ENCODE measurements around the gene ZNF474.
A peak's percentile ranks its signal among the peaks of the same experiment; 100 is the strongest.
"Not testable (repeated sequence)": the region's sequence is repeated elsewhere in the genome, so short reads cannot be mapped to it uniquely, and the experiment has no call there.

ZNF474 gene

DNA sequence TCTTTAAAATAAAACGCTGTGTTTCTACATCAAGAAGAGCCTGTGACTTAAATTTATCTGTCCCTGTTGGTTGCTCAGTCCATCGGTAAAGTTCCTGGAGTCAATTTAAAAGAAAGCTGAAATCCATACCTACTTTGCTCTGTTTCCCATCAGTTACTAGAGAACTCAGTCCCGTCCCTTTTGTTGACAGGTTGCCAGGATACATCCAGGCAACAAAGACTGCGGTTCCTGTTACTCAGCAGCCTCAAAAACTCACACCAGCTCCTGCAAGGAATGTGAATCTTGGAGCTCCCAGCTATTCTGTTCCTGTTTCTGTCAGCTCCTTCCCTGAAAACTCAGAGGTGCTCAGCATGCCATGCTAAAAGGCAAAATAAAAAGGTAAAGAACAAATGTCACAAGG is at the start of gene ZNF474:
ZNF474 (plus strand) TSS at position 241 of the 400 bp plus-strand sequence. CDS start 22,445 bp downstream, outside the sequence.
- no peak for FAIRE-seq

DNA sequence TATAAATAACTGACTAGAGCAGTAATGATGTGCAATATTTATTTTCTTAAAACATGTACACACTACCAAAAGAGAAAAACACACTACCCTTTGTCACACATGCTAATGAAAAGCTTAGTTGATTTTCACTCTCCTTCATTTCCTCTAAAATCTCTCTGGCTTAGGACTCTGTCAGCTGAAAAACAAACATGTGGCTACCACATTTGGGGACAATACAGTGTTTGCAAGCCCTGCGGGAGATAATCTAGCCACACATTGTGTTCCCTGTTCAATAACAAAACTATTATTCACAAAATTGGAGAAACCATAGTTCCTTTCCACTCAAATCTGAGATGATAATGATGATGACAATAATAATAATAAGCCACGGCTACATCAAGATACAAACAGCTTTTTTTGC is 47.8 kb upstream of the ZNF474 start:
- FAIRE-seq = no peak

DNA sequence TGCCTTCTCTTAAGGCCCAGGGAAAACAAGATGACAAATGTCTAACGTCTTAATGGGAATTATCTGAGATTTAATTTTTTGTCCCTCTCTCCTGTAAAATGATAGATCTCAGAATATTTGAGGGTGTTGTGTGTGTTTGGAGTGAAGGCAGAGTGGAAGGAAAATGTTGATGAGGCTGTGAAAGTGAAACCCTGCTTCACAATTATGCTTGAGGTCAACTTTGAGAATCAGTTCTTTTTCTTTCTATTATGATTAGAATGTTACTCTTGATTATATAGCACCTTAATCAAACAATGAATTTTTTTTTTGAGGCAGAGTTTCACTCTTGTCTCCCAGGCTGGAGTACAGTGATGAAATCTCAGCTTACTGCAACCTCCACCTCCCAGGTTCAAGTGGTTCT is 45.8 kb upstream of the ZNF474 start:
- FAIRE-seq = no peak

DNA sequence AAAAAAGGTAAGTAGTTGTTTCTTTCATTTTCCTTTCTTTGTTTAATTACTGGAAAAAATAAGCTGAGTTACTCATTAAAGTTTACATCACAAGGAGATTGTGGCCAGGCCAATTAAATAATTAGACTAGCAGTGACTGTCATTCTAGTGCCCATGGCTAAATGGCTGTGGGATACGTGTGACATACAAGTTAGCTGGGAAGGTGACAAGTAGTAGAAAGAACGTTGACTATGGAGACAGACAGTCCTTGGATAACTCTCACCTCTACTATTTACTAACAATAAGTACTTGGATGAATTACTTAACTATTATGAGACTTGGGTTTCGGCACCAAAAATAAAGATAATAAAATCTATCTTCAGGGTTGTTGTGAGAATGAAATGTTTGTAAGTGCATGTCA is 44.3 kb upstream of the ZNF474 start:
- FAIRE-seq = no peak

DNA sequence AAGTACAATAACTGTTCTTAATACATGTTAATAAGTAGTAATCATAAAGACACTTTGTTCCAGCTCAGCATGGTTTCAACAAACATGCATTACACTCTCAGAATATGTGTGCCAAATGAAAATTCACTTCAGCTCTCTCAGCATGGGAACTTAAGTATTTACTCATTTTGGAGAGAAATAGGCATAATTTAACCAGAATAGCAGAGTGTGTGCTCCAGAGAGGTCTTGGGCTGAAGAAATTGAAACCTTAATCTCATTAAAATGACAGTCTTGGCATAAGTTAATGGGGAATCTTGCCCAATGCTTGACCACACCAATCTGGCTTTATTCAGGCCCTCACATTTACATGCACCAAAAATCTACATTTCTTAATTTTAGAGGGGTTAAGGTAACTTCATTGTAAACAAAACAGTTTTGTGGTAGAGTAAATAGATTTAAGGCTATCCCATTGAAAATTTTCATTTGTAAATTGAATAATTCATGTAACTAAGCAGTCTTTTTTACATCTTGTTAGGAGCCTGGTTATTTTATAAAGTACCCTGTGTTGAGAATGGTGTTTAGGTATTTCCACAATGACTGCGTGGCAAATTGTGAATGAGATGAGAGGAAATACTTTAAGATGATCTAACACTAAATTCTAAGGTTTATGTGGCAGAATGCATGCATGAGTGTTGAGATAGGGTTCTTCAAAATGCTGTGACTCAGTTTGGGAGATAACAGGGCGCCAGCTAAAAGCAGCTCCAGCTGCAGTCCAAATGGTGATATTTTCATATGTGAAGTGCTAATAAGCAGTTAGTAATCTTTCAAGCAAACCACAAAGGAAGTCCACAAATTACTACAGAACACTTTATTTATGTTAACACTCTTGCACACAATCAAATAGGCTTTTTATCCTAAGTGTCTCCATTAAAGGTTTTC is 40.0 kb upstream of the ZNF474 start:
- FAIRE-seq = no peak

DNA sequence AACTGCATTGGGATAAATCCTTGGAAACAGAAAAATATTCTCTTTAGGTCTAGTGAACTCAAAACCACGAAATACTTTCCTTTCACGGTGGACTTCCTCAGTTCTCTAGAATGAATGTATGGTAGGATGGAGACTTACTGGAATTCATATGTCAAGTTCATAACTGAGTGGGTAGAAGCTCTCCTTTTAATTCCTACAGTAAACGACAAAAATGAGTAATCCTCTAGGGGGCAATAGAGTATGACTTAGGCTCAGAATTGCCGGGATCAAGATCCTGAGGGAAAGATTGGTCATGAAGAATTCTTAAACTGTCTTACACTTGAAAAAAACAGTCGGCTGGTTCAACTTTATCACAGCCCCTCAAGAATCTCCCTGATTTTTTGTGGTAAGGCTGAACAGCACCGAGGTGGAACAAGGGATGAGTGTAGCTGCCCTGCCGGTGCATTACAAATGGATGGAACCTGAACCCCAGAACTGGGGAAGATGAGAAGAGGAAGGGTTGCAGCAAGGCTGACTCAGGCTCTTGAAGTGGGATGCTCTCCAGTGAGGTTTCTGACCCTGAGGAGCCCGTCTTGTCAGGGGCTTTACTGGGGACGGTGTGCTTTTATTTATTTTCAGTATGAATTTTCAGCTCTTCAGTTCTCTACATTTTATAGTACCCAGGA is 37.3 kb upstream of the ZNF474 start:
- FAIRE-seq = peak; percentile 33

DNA sequence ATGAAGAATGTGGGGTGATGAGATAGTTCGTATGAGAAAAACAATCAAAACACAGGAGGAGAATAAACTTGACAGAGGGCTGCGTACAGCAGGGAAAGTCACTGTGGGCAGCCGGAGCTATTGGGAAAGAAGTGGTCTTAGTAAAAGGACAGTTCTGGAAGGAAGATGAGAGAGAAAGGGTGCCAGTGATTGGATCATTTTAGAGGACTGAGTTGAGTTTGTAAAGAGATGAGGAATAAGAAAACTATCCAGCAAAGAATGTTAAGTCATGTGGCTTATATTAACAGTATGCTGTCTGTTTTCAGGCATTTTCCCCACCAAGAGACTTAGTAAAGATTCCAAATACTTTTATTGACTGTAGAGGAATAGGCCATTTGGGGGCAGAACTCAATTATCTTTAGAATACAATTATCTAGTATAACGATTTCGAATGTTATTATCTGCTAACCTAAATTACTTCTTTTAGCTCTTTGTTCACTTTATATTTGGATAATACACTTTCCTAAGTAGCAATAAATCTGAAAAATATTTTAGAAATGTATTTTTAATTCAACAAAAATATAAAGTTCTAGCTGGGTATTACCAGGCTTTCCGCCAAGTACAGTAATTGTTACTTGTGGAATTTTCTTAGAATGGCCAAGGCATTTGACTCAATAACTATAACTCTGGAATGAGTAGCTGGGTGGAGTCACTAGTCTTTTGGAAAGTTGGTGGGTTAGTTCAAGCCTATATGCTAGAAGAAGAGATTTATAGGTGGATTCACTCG is 35.7 kb upstream of the ZNF474 start:
- FAIRE-seq = no peak

DNA sequence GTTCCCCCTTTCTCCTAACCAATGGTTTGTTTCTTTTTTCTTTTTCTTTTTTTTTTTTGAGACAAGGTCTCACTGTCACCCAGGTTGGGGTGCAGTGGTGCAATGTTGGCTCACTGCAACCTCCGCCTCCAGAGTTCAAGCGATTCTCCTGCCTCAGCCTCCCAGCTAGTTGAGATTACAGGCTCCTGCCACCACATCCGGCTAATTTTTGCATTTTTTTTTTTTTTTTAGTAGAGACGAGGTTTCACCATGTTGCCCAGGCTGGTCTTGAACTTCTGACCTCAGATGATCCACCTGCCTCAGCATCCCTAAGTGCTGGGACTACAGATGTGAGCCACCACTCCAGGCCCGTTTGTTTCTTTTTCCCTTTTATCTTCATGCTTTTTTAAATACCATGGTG is 35.1 kb upstream of the ZNF474 start:
- not testable (repeated sequence) for FAIRE-seq

DNA sequence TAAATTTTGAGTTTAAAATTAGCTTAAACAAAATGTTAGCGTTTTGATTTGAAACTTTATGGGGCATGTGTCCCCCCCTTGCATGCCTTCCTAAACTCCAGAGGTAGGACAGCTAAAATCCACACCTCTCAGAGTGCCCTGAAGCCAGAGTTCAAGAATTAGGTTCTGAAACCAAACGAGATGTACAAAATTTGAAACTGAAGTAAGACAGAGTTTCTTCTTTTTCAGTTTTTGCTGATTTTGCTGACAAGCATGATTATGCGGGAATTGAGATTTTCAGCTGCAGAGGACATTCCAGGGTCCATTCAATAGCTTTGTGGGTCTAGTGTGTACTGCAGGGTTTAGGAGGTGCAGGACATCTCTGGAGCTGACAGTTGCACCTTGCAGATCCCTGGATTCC is 34.2 kb upstream of the ZNF474 start:
- no peak for FAIRE-seq

DNA sequence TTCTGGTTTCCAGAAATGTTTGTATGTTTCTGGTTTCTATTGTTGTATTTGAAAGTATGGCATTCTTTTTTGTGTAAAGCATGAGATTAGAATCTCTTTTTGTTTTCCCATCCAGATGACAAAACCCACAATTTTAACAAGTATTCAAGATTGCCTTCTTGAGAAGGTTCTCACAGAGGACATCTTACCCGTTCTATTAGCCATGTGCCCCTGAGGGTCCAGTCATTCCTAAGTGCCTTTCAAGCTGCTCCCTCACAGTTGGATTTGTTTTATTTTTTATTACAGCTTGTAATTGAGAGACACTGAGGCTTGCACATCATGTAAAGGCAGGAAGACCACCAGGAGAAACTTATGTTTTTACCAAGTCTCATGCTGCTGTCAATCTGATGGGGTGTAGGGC is 32.0 kb upstream of the ZNF474 start:
- no peak for FAIRE-seq

DNA sequence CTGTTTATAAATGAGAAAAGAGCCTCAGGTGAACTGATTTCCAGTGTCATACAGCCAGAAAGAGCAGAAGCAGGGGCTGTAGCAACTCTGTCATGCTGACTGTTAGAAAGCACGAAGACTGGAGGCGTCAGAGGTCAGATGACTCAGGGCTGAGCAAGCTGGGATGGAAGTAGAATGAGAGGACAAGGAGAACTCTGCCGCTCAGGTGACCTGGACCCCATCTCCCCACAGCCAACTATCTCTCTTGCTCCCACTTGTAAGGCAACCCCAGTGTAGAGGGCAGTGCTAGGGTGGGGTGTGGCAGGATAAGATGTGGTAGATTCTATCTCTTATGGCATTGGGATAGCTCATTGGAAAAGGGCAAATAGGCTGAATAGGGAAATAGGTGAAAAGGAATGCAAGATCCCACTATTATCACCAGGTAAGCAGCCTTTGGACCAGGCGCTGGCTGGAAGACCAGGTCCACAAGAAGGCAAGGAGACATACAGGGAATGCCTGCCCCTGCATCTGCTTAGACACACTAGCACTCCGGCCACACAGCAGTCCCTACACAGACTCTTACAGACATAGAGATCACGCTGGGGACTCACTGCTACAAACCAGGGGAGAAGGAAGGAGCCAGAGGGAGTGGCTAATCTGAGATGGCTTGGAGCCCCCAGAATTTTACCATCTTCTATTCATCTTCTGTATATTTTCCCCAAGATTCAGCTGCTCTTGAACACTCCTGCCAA is 30.1 kb upstream of the ZNF474 start:
- FAIRE-seq = no peak

DNA sequence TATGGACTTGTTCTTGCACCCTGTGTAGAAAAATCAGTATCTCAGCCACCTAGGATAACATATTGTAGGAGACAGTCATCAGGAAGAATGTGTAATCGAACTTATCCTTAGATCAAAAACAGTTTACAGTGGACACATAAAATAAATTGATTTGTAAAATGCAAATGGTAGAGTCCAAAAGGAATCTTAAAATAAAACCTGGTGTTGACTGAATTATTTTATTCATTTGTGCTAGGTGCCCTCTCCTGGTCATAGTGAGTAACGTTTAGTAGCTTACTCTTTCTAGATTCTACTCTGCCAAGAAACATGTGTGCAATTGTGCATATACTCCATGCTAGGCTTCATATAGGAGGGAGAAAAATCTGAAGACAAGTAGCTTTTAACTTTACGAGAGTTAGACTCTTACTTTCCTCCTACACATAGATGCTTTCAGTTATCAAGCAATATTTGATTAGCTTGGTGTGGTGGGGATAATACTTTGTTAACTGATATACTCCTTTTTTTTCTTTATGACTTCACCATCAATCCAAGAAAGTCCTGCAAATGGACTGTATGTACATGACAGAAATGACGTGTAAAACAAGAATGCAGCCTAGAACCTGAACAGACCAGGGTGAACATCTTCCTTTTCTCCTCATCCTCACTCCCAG is 27.6 kb upstream of the ZNF474 start:
- FAIRE-seq = peak; percentile 79

DNA sequence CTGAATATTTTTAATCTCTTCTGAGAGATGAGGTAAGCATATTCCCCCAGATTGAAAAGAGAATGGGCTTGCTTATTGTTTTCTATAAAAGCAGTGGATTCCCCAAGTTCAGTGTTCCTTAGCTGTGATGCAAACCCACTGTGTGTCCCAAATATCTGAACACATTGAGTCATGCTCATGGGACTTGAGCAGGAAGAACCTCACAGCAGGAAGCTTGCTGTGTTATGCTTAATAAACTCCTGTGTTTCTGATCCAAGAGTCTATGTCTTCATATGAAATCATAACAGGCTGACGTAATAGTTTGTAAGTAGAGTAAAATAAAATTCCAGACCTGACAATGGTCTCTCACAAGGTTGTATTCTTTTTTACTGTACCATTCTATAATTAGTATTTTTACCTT is 26.5 kb upstream of the ZNF474 start:
- FAIRE-seq = no peak

DNA sequence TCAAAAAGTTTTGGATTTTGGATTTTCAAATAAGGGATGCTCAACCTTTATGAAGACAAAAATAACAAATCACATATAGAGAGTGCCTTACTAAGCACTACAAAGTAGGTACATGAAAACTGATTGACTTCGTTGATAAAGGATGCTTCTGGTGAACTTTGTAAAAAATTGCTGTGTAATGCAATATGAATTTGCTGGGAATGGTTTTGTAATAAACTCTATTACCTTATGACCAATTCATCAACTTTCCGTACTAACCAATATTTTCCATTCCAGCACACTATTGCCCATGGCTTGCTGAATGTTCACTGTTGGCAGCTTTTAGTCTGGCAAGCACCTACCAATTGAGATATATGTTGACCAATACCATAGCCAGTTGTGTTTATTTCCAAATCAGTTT is 23.4 kb upstream of the ZNF474 start:
- no peak for FAIRE-seq

DNA sequence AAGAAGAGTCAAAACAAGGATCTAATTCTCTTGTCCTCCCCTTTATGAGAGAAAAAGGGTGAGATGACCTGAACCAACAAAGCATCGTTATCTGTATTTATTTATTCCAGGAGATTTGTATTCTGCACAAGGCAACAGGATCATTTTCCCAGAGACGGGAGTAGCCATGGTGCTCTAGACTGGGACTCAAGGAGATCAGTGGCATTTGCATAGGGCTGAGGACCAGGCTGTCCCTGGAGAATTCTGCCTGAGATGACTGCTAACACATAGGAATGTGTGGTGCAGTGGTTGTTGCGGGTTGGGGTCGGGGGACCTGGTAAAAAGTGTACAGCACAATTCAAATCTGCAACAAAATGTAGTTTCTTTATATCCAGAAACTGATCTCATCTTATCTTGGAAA is 22.3 kb upstream of the ZNF474 start:
- no peak for FAIRE-seq

DNA sequence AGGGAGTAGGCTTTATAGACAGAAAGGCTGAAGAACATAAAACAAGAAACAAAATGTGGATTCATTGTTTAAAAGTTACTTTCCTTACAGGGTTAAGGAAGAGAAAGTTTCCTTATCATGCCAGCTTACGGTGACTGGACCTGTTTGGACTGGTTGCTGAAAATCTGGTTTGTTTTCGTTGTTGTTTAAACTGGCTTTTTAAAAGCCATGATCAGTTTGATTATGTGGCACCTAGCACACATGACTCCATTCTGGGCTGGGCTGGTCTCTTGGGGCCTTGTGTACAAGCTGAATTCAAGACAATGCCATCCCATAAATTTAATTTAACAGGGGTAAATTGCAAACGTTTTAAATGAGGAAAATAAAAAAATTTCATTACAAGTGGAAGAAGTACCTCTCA is 18.4 kb upstream of the ZNF474 start:
- no peak for FAIRE-seq

DNA sequence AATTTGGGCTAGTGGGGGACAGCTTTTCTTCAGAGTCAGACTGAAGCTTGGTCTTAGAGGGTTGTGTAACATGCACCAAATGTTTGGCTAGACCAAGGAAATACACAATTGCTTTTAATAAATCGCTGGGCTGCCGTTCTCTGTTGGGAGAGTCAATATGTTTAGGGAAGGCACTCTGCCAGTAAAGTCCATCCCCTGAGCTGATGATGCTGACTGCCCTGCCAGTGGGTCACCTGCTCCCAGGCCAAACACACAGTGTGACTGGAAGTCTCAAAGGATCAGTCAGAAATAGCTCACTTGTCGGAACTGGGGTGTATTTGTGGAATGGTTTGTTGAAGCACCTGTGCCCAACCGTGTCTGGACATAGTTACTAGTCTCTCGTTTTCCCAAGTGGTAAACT is 17.9 kb upstream of the ZNF474 start:
- no peak for FAIRE-seq

DNA sequence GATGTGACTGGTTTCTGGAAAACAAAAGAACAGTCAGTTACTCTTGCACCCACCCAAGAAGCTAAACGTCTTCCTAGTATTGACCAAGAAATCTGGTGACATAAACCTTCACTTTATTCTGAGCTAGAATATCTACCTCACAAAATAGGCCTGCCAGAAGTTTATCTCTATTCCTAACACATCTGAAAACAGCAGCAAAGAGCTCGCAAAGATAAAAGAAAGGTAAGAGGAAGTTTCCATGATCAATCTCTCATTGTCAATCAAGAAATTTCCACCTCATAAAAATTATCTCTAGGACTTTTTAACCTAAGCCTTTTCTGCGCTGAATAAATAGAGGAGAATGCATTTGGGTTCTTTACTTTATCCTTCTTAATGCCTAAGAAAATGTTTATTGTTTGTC is 17.3 kb upstream of the ZNF474 start:
- FAIRE-seq = no peak

DNA sequence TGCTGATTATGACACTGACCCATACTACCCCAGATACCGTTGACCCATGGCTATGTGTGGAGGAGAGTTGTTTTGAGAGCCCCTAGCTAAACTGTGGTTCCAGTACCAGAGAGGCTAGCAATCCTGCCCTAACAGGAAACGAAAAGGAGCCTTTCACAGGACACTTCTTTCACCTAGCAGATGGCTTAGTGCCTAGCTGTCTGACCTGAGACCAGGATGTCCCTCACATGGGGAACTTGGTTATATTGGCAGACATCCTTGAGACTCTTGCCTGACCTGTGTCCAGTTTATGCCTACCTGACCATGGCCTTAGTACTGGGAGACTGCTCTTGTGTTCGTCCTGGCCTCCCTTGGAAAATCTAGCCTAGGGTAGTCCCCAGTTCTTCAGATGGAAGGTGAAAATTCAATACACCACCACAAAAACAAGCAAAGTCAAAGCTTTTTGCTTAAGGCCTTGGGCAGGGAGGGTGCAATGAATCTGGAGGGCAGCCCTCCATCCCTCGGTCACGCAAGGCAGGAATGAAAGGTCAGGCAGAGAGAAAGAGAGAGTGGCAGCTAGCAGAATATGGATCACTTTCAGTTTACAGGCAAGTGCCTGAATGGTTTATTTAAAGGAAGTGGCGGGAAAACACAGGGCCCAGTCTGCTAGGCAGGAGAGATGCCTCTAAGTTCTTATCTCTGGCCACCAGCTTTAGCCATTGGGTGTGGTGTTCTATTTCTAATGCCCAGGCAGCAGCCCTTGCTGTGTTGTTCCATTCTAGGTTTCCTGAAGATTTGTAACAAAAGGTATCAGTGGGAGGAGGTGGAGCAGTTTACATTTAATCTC is 16.4 kb upstream of the ZNF474 start:
- FAIRE-seq = no peak

DNA sequence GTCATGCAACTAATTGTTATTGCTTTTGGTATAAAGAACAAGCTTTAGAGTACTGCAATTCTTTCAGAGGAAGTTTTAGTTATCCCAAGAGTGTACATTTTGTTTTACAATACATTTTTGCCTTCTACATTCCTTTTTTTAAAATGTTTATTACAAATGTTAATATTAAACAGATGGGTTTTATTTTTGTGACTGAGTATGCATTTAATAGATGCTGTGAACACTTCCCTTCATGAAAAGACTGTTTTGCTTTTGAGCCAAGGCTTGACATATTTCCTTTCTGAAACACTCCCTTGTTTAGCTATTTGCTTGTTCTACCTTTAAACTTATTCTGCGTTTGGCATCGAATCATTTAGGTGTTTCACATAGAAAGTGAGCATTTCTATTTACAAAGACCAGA is 14.8 kb upstream of the ZNF474 start:
- no peak for FAIRE-seq

DNA sequence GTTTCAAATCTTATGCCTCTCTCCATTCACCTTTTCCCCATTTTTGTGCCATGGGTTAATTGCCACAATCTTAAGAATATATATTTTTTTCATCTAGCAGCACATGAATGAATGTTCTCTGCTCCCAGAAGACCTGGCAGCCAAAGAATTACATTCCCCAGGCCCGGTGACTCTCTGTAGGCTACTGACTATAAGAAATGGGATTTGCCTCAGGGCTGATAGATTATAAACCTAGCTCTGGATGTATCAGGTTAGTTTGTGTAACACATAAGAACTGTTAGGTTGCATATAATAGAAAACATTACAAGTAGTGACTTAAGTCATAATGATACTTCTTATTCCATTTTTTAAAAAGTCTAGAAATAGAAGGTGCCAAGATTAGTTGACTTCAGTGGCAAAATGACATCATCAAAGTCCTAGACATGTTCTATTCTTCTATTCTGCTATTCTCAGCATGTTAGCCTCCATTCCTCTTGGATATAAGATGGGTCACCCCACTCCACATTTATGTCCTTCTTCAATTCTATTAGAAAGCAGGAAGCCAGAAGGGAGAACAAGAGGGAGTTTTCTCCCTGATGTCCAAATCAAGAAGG is 10.9 kb upstream of the ZNF474 start:
- FAIRE-seq = no peak

Data from TTC549 (cell line).